Activated CD4-positive, alpha-beta T cell treated with anti-CD3 and anti-CD28 coated beads for 24 hours (primary cell): ENCODE results near the gene CHIC2.
"Not testable (repeated sequence)": the region's sequence is repeated elsewhere in the genome, so short reads cannot be mapped to it uniquely, and the experiment has no call there.

Experiments used
- DNase-seq, 2 donors: peaks; one replicate each; pipeline ENCODE4 v3.0.0-alpha.2; 2020; ENCODE audit warnings: low read depth in 2 of 2

Gene CHIC2

DNA sequence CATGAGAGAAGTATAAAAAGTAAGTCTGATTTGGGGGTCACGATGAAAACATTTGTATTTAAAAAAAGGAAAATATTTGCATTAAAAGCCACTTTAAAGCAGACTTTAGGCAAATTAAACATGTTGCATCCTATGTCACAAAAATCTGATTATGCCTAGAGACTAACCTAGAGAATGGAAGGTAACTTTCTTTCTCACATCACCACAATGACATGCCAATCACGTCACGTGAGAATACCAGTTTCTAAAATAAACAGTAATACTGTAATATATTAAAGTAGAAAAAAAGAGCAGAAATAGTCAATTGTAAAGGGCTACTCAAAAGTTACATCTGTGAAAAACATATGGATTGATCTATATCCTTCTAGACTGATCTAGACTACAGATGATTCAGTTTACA lies 3.3 kb downstream of the CHIC2 start:
- no peak for DNase-seq

GRCh38 chr4:54060116-54060515 lies 4.3 kb downstream of the CHIC2 start:
- no peak for DNase-seq

GRCh38 chr4:54058171-54058570 lies 6.2 kb downstream of the CHIC2 start:
- DNase-seq: no peak

DNA sequence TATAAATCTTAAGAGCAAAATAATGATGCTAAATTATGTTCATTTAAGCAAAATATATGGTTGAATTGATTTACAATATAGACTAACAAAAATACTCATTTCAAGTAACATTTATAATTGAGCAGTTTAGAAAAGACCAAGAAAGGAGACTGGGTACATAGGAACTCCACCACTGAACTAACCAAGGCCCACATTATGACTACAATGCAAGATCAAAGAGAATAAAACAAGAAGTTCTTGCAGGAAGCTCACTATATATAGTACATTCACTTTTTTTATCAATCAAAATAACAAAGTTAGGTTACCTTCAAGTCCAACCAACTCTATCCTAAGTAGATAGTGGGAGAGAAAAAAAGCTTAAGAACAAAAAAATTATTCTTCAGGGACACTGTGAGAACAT lies 8.0 kb downstream of the CHIC2 start:
- DNase-seq: no peak

DNA sequence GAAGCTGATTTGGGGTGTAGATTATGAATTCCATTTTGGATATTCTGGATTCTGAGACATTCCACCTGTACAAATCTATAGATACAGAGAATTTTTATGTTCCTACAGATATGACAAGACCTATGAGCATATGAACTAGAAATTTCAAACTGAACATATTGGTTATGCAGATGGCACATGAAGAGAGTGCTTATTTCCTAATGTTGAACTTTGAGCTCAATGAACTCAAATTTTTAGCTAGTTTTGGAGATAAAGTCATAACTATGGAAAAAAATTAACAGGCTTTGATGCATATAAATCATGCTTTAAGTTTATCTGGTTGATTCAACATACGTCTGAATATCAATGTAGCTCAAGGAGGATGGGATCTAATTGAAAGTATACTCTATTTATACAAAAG lies 8.9 kb downstream of the CHIC2 start:
- DNase-seq: no peak

GRCh38 chr4:54054501-54054900 lies 9.9 kb downstream of the CHIC2 start:
- DNase-seq: no peak

GRCh38 chr4:54053322-54053721 lies 11.1 kb downstream of the CHIC2 start:
- DNase-seq: not testable (repeated sequence)

- DNase-seq: no peak
Measured at GRCh38 chr4:54050214-54050904, 14.0 kb downstream of the CHIC2 start.

GRCh38 chr4:54043630-54044029 lies 20.8 kb downstream of the CHIC2 start:
- not testable (repeated sequence) for DNase-seq

- no peak for DNase-seq
Measured at GRCh38 chr4:54041933-54042332, 22.5 kb downstream of the CHIC2 start.

GRCh38 chr4:54041100-54041499 lies 23.3 kb downstream of the CHIC2 start:
- DNase-seq: no peak

GRCh38 chr4:54038056-54038455 lies 26.3 kb downstream of the CHIC2 start:
- no peak for DNase-seq

- no peak for DNase-seq
Measured at GRCh38 chr4:54036184-54036583, 28.2 kb downstream of the CHIC2 start.

- DNase-seq: no peak
Measured at GRCh38 chr4:54032558-54033135, 31.8 kb downstream of the CHIC2 start.

- DNase-seq: no peak
Measured at GRCh38 chr4:54027311-54027710, 37.1 kb downstream of the CHIC2 start.

DNA sequence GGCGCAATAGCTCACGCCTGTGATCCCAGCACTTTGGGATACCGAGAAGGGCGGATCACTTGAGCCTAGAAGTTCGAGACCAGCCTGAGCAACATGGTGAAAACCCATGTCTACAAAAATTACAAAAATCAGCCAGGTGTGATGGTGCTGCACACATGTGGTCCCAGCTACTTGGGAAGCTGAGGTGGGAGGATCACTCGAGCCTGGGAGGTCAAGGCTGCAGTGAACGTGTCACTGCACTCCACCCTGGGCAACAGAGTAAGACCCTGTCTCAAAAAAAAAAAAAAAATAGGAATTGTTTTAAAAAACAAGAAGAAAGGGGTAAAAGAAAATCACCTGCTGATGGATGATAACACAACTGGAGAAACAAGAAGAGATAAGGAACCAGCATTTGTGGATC lies 38.8 kb downstream of the CHIC2 start:
- no peak for DNase-seq

GRCh38 chr4:54023019-54023418 lies 41.4 kb downstream of the CHIC2 start:
- DNase-seq: not testable (repeated sequence)

GRCh38 chr4:54017974-54018373 lies 46.4 kb downstream of the CHIC2 start:
- DNase-seq: no peak

GRCh38 chr4:54017308-54017707 lies 47.1 kb downstream of the CHIC2 start:
- no peak for DNase-seq

- DNase-seq: no peak
Measured at GRCh38 chr4:54016504-54016903, 47.9 kb downstream of the CHIC2 start.

- no peak for DNase-seq
Measured at GRCh38 chr4:54015423-54016030, 48.9 kb downstream of the CHIC2 start.

- no peak for DNase-seq
Measured at GRCh38 chr4:54014666-54015160, 49.7 kb downstream of the CHIC2 start.

- no peak for DNase-seq
Measured at GRCh38 chr4:54011201-54011600, 53.2 kb downstream of the CHIC2 start.
